Endodermal cell (in vitro differentiated cells): ENCODE results near the gene OSER1. TPM values are rescaled to one million over a fixed set of nuclear protein-coding genes. Genes with fewer than 3 reads are reported as not detected.
A peak's percentile ranks its signal among the peaks of the same experiment; 100 is the strongest.

Experiments used
- DNase-seq: peaks from one replicate; pipeline ENCODE4 v3.0.0-alpha.2; 2017
- H3K27ac ChIP-seq: 2 replicates; pipeline ENCODE4 v1.5.1; 2013; ENCODE audit warnings: mild to moderate bottlenecking, low read depth, low read length, moderate library complexity
- H3K27me3 ChIP-seq: 2 replicates; pipeline ENCODE4 v1.6.1; 2013; ENCODE audit warnings: mild to moderate bottlenecking, low read length, moderate library complexity; ENCODE audit not compliant: insufficient read depth, control insufficient read depth, poor library complexity, severe bottlenecking
- H3K36me3 ChIP-seq: 2 replicates; pipeline ENCODE4 v1.7.0; 2013; ENCODE audit warnings: mild to moderate bottlenecking, low read length, moderate library complexity; ENCODE audit not compliant: control insufficient read depth, insufficient read depth
- H3K4me1 ChIP-seq: one replicate; pipeline ENCODE4 v1.7.0; 2013; ENCODE audit warnings: low read length; ENCODE audit not compliant: control insufficient read depth, insufficient read depth
- H3K4me3 ChIP-seq: 2 replicates; pipeline ENCODE4 v1.5.1; 2013; ENCODE audit warnings: mild to moderate bottlenecking, low read length, moderate library complexity
- H3K9ac ChIP-seq: 2 replicates; pipeline ENCODE4 v1.6.1; 2013; ENCODE audit warnings: mild to moderate bottlenecking, low read length, moderate library complexity; ENCODE audit not compliant: poor library complexity, severe bottlenecking; ENCODE audit errors: extremely low read depth
- H3K9me3 ChIP-seq: 2 replicates; pipeline ENCODE4 v1.6.1; 2013; ENCODE audit warnings: mild to moderate bottlenecking, low read length, moderate library complexity; ENCODE audit not compliant: control insufficient read depth
- H3K27ac Mint-ChIP-seq: 2 replicates; pipeline ENCODE4 v1.8.0; 2020; ENCODE audit warnings: mixed read lengths
- H3K27me3 Mint-ChIP-seq: 2 replicates; pipeline ENCODE4 v1.8.0; 2021; ENCODE audit warnings: mild to moderate bottlenecking, mixed read lengths; ENCODE audit not compliant: insufficient read depth
- H3K36me3 Mint-ChIP-seq: 2 replicates; pipeline ENCODE4 v1.8.0; 2020; ENCODE audit warnings: low read depth, mixed read lengths
- H3K4me1 Mint-ChIP-seq: 2 replicates; pipeline ENCODE4 v1.8.0; 2020; ENCODE audit warnings: mixed read lengths
- H3K4me3 Mint-ChIP-seq: 2 replicates; pipeline ENCODE4 v1.8.0; 2020; ENCODE audit warnings: mild to moderate bottlenecking, moderate library complexity, mixed read lengths
- H3K9me3 Mint-ChIP-seq: 2 replicates; pipeline ENCODE4 v1.8.0; 2020; ENCODE audit warnings: mild to moderate bottlenecking, mixed read lengths
- CTCF ChIP-seq: fragments of 200-600 bp; sonication (generic); conservative IDR thresholded peaks from 2 replicates; pipeline ENCODE4 v1.5.0; 2021; ENCODE audit warnings: antibody characterized with exemption, mild to moderate bottlenecking
- WGBS, 2 experiments: methylation state at CpG; one replicate each; pipeline versions ENCODE4 v1.1.5 to v1.1.7; 2013; ENCODE audit warnings: missing lambda C conversion rate in 2 of 2, mixed read lengths in 1 of 2; ENCODE audit not compliant: insufficient coverage in 1 of 2, insufficient read length in 1 of 2; 5-methylcytosine and 5-hydroxymethylcytosine counted together
- total RNA-seq, 2 donors: library from RNA; stranded (reverse); fragmentation: NEBNext Ultra II Directional in 1 of 2; extraction: Animal tissue kit (Norgen Biotek cat#: 25700) in 1 of 2; gene quantifications; 2 replicates in 1 of 2; 3 replicates in 1 of 2; pipeline ENCODE4 v1.2.1, GENCODE V29; 2021

OSER1 gene
- total RNA-seq, 2 donors from 2014 or later, result 34.2 to 38.7 TPM

- no peak overlapping the region for H3K27ac ChIP-seq
- no peak for DNase-seq
- Mint-ChIP-seq H3K27me3 (no peaks in the 10 kb centered on the region), H3K9me3 (no peaks in the 10 kb centered on the region), H3K4me3 (no peak overlapping the region), H3K27ac (peak overlapping the region; percentile 42), H3K4me1 (peaks cover 34% of the 10 kb centered on the region), H3K36me3 (peaks cover 25% of the 10 kb centered on the region)
- H3K36me3 ChIP-seq, result peaks cover 51% of the 10 kb centered on the region
- peak overlapping the region; percentile 97 for H3K4me3 ChIP-seq
- no peak for TF ChIP-seq CTCF
- H3K4me1 ChIP-seq, result no peaks in the 10 kb centered on the region
- no peak overlapping the region for H3K9ac ChIP-seq
- 90 to 95% methylated on average over 3 of the region's 3 CpGs for WGBS, 2 experiments
- H3K9me3 ChIP-seq, result no peaks in the 10 kb centered on the region
- no peaks in the 10 kb centered on the region for H3K27me3 ChIP-seq
These were observed 3.3 kb downstream of the OSER1 start for GRCh38 chr20:44207126-44207723.

GRCh38 chr20:44206132-44206531 lies 4.4 kb downstream of the OSER1 start:
- Histone ChIP-seq H3K4me1 (no peaks in the 10 kb centered on the region), H3K9ac (no peak overlapping the region), H3K4me3 (no peak overlapping the region), H3K27ac (no peak overlapping the region), H3K9me3 (no peaks in the 10 kb centered on the region), H3K36me3 (peaks cover 62% of the 10 kb centered on the region), H3K27me3 (no peaks in the 10 kb centered on the region)
- no peak overlapping the region for H3K27ac Mint-ChIP-seq
- no peak for TF ChIP-seq CTCF
- no peaks in the 10 kb centered on the region for H3K9me3 Mint-ChIP-seq
- H3K4me3 Mint-ChIP-seq, result no peak overlapping the region
- DNase-seq, result no peak
- peaks cover 25% of the 10 kb centered on the region for H3K4me1 Mint-ChIP-seq
- H3K27me3 Mint-ChIP-seq, result no peaks in the 10 kb centered on the region
- peaks cover 35% of the 10 kb centered on the region for H3K36me3 Mint-ChIP-seq

GRCh38 chr20:44204832-44205215 lies 5.7 kb downstream of the OSER1 start:
- H3K4me1 ChIP-seq, result no peaks in the 10 kb centered on the region
- H3K27me3 ChIP-seq, result no peaks in the 10 kb centered on the region
- TF ChIP-seq CTCF, result no peak
- H3K4me1 Mint-ChIP-seq, result peaks cover 25% of the 10 kb centered on the region
- peaks cover 75% of the 10 kb centered on the region for H3K36me3 ChIP-seq
- no peak overlapping the region for H3K27ac ChIP-seq
- no peak for DNase-seq
- H3K27ac Mint-ChIP-seq, result peak overlapping the region; percentile 61
- H3K4me3 ChIP-seq, result no peak overlapping the region
- H3K9me3 ChIP-seq, result no peaks in the 10 kb centered on the region
- H3K9me3 Mint-ChIP-seq, result no peaks in the 10 kb centered on the region
- H3K36me3 Mint-ChIP-seq, result peaks cover 47% of the 10 kb centered on the region
- 92 to 96% methylated on average over 5 to 9 of the region's 10 CpGs for WGBS, 2 experiments
- H3K9ac ChIP-seq, result no peak overlapping the region
- no peak overlapping the region for H3K4me3 Mint-ChIP-seq
- no peaks in the 10 kb centered on the region for H3K27me3 Mint-ChIP-seq
